HG03196 (cell line): ENCODE measurements around the gene PLEKHA8.

ENCODE experiments used
- ATAC-seq: cut with Tn5 transposase; IDR thresholded peaks from one replicate; pipeline ENCODE4 v1.9.1; 2021; ENCODE audit not compliant: unreplicated experiment

The PLEKHA8 gene

GRCh38 chr7:30061786-30062185, 33.6 kb downstream of the PLEKHA8 start:
- ATAC-seq: peak; percentile 70

GRCh38 chr7:30062587-30062986, 34.4 kb downstream of the PLEKHA8 start:
- ATAC-seq: no peak

GRCh38 chr7:30065746-30066145, 37.5 kb downstream of the PLEKHA8 start:
- no peak for ATAC-seq

- ATAC-seq: no peak
Observed at GRCh38 chr7:30066687-30067086, 38.5 kb downstream of the PLEKHA8 start.

GRCh38 chr7:30068117-30068516, 39.9 kb downstream of the PLEKHA8 start:
- ATAC-seq: no peak

GRCh38 chr7:30069096-30069867, 41.1 kb downstream of the PLEKHA8 start:
- ATAC-seq: no peak

GRCh38 chr7:30070052-30070451, 41.8 kb downstream of the PLEKHA8 start:
- no peak for ATAC-seq

- no peak for ATAC-seq
Observed at GRCh38 chr7:30072735-30073134, 44.5 kb downstream of the PLEKHA8 start.

GRCh38 chr7:30074422-30075030, 46.3 kb downstream of the PLEKHA8 start:
- ATAC-seq: no peak

GRCh38 chr7:30076411-30076810, 48.2 kb downstream of the PLEKHA8 start:
- ATAC-seq: no peak

GRCh38 chr7:30078280-30078679, 50.1 kb downstream of the PLEKHA8 start:
- no peak for ATAC-seq

- no peak for ATAC-seq
Observed at GRCh38 chr7:30079880-30080279, 51.7 kb downstream of the PLEKHA8 start.

GRCh38 chr7:30080818-30081217, 52.6 kb downstream of the PLEKHA8 start:
- no peak for ATAC-seq

- ATAC-seq: no peak
Observed at GRCh38 chr7:30082686-30083085, 54.5 kb downstream of the PLEKHA8 start.

- ATAC-seq: no peak
Observed at GRCh38 chr7:30083334-30083733, 55.1 kb downstream of the PLEKHA8 start.

GRCh38 chr7:30084212-30084611, 56.0 kb downstream of the PLEKHA8 start:
- ATAC-seq: no peak

GRCh38 chr7:30086529-30086928, 58.3 kb downstream of the PLEKHA8 start:
- ATAC-seq: no peak

- ATAC-seq: no peak
Observed at GRCh38 chr7:30087371-30087770, 59.2 kb downstream of the PLEKHA8 start.

GRCh38 chr7:30088362-30088761, 60.1 kb downstream of the PLEKHA8 start:
- no peak for ATAC-seq

GRCh38 chr7:30090111-30090510, 61.9 kb downstream of the PLEKHA8 start:
- no peak for ATAC-seq

- ATAC-seq: no peak
Observed at GRCh38 chr7:30091491-30091912, 63.3 kb downstream of the PLEKHA8 start.

GRCh38 chr7:30091987-30092386, 63.8 kb downstream of the PLEKHA8 start:
- no peak for ATAC-seq
